Neural cell (in vitro differentiated cells): ENCODE results near the gene CELA3A.
"Not testable (repeated sequence)": the region's sequence is repeated elsewhere in the genome, so short reads cannot be mapped to it uniquely, and the experiment has no call there.

Experiments
- EZH2 ChIP-seq: fragments of 200-600, 300-800 bp; shearing (Covaris generic), sonication (generic); IDR thresholded peaks from 2 replicates; pipeline ENCODE4 v1.6.1; 2014; ENCODE audit warnings: antibody characterized with exemption, low read length, borderline replicate concordance, mild to moderate bottlenecking; ENCODE audit not compliant: insufficient read depth, poor library complexity, severe bottlenecking
- RAD21 ChIP-seq: fragments of 450-650 bp; conservative IDR thresholded peaks from 2 replicates; pipeline ENCODE4 v1.6.1; 2014; ENCODE audit warnings: antibody characterized with exemption, mild to moderate bottlenecking, moderate library complexity
- TF ChIP-seq, protein P1 (sequence below): IDR thresholded peaks from 2 replicates; pipeline ENCODE4 v1.6.1; 2012; ENCODE audit warnings: borderline replicate concordance

DNA sequence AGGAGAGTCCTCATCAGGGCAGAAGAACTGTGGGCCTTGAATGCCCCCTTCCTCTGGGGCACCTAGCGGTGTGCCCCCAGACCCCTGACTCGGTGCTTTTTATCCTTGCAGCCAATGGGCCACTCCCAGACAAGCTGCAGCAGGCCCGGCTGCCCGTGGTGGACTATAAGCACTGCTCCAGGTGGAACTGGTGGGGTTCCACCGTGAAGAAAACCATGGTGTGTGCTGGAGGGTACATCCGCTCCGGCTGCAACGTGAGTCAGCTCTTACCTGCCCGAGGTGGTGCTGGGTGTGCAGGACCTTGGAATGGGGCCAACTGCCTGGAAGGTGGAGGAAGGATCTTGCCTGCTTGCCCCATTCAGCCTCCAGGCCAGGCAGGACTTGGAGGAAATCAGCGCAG is 5.8 kb downstream of the CELA3A start:
- TF ChIP-seq, protein P1, sequence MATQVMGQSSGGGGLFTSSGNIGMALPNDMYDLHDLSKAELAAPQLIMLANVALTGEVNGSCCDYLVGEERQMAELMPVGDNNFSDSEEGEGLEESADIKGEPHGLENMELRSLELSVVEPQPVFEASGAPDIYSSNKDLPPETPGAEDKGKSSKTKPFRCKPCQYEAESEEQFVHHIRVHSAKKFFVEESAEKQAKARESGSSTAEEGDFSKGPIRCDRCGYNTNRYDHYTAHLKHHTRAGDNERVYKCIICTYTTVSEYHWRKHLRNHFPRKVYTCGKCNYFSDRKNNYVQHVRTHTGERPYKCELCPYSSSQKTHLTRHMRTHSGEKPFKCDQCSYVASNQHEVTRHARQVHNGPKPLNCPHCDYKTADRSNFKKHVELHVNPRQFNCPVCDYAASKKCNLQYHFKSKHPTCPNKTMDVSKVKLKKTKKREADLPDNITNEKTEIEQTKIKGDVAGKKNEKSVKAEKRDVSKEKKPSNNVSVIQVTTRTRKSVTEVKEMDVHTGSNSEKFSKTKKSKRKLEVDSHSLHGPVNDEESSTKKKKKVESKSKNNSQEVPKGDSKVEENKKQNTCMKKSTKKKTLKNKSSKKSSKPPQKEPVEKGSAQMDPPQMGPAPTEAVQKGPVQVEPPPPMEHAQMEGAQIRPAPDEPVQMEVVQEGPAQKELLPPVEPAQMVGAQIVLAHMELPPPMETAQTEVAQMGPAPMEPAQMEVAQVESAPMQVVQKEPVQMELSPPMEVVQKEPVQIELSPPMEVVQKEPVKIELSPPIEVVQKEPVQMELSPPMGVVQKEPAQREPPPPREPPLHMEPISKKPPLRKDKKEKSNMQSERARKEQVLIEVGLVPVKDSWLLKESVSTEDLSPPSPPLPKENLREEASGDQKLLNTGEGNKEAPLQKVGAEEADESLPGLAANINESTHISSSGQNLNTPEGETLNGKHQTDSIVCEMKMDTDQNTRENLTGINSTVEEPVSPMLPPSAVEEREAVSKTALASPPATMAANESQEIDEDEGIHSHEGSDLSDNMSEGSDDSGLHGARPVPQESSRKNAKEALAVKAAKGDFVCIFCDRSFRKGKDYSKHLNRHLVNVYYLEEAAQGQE = not testable (repeated sequence)
- not testable (repeated sequence) for TF ChIP-seq EZH2, RAD21
